Measurements from ENCODE around the gene PTGES3L.

DNA sequence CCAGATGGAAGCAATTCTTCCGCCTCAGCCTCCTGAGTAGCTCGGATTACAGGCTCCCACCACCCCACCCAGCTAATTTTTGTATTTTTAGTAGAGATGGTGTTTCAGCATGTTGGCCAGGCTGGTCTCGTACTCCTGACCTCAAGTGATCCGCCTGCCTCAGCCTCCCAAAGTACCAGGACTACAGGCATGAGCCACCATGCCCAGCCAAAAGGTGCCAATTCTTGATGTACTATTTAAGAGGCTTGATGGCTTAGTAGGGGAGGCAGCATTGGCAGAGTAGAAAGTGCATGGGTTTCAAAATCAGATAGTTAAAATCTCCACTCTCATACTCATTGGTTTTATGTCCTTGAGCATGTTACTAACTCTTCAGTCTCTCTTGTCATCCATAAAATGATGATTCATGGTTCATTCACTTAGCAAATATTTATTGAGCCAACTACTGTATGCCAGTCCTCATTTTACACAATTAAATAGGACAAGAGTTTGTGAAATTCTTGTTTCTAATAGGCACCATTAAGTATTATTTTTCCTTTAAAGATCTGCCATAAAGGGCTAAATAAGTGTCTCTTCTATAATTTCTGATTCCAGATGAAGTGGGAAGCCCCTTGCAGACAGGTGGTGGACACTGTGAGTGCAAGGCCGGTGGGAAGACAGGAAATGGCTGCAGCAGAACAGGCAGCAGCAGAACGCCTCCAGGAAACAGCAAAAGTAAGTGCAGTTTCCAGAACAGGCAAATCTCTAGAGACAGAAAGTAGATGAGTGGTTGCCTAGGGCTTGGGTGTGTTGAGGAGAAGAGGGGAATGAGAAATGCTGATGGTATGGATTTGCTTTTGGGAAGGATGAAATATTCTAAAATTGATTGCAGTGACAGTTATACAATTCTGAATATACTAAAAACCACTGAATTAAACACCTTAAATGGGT, 10.1 kb upstream of the PTGES3L start:
- TF ChIP-seq TCF7L2 (IDR thresholded peaks at IDR 0.05; ENCODE audit: borderline replicate concordance, extremely low read depth, insufficient read depth, insufficient read length), result no peak
- no peak for TF ChIP-seq YY1 (IDR thresholded peaks at IDR 0.05; ENCODE audit: extremely low read depth, insufficient replicate concordance, low read depth, low read length)
- TF ChIP-seq, protein P1, sequence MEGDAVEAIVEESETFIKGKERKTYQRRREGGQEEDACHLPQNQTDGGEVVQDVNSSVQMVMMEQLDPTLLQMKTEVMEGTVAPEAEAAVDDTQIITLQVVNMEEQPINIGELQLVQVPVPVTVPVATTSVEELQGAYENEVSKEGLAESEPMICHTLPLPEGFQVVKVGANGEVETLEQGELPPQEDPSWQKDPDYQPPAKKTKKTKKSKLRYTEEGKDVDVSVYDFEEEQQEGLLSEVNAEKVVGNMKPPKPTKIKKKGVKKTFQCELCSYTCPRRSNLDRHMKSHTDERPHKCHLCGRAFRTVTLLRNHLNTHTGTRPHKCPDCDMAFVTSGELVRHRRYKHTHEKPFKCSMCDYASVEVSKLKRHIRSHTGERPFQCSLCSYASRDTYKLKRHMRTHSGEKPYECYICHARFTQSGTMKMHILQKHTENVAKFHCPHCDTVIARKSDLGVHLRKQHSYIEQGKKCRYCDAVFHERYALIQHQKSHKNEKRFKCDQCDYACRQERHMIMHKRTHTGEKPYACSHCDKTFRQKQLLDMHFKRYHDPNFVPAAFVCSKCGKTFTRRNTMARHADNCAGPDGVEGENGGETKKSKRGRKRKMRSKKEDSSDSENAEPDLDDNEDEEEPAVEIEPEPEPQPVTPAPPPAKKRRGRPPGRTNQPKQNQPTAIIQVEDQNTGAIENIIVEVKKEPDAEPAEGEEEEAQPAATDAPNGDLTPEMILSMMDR (IDR thresholded peaks at IDR 0.05 in 2 of 3, conservative IDR thresholded peaks at IDR 0.05 in 1 of 3; ENCODE audit: borderline replicate concordance in 1 of 3, insufficient read depth in 1 of 3, low read depth in 2 of 3, low read length in 2 of 3), result no peak
- TF ChIP-seq CEBPB (IDR thresholded peaks at IDR 0.05; ENCODE audit: low read depth), result no peak
- TF ChIP-seq POLR2AphosphoS5 (IDR thresholded peaks at IDR 0.05; ENCODE audit: low read depth, low read length), result no peak
- TF ChIP-seq, protein P2, sequence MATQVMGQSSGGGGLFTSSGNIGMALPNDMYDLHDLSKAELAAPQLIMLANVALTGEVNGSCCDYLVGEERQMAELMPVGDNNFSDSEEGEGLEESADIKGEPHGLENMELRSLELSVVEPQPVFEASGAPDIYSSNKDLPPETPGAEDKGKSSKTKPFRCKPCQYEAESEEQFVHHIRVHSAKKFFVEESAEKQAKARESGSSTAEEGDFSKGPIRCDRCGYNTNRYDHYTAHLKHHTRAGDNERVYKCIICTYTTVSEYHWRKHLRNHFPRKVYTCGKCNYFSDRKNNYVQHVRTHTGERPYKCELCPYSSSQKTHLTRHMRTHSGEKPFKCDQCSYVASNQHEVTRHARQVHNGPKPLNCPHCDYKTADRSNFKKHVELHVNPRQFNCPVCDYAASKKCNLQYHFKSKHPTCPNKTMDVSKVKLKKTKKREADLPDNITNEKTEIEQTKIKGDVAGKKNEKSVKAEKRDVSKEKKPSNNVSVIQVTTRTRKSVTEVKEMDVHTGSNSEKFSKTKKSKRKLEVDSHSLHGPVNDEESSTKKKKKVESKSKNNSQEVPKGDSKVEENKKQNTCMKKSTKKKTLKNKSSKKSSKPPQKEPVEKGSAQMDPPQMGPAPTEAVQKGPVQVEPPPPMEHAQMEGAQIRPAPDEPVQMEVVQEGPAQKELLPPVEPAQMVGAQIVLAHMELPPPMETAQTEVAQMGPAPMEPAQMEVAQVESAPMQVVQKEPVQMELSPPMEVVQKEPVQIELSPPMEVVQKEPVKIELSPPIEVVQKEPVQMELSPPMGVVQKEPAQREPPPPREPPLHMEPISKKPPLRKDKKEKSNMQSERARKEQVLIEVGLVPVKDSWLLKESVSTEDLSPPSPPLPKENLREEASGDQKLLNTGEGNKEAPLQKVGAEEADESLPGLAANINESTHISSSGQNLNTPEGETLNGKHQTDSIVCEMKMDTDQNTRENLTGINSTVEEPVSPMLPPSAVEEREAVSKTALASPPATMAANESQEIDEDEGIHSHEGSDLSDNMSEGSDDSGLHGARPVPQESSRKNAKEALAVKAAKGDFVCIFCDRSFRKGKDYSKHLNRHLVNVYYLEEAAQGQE (IDR thresholded peaks at IDR 0.05; ENCODE audit: low read depth), result no peak
- no peak for TF ChIP-seq SIN3A (IDR thresholded peaks at IDR 0.05; ENCODE audit: low read depth)
- no peak for TF ChIP-seq ELF1 (IDR thresholded peaks at IDR 0.05; ENCODE audit: borderline replicate concordance, low read depth)
- TF ChIP-seq, protein P3, sequence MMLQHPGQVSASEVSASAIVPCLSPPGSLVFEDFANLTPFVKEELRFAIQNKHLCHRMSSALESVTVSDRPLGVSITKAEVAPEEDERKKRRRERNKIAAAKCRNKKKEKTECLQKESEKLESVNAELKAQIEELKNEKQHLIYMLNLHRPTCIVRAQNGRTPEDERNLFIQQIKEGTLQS (IDR thresholded peaks at IDR 0.05), result no peak
- TF ChIP-seq EZH2 (IDR thresholded peaks at IDR 0.05), result no peak
- no peak for TF ChIP-seq EZH2phosphoT487 (IDR thresholded peaks at IDR 0.05; ENCODE audit: borderline replicate concordance)

Measured in HCT116 (cell line).